Aorta (tissue), 5 donors: ENCODE measurements around the gene DENND1B. TPM values are rescaled to one million over a fixed set of nuclear protein-coding genes. Genes with fewer than 3 reads are reported as not detected.
A peak's percentile ranks its signal among the peaks of the same experiment; 100 is the strongest.

Experiments used
- ATAC-seq: fragments of 200-7000 bp; cut with Tn5 transposase; one replicate; pipeline ENCODE4 v1.9.1; 2022; ENCODE audit warnings: moderate library complexity; ENCODE audit not compliant: low FRiP score
- DNase-seq, 2 donors: peaks; one replicate each; pipeline ENCODE4 v3.0.0-alpha.2; 2020
- H3K27ac ChIP-seq, 2 donors: one replicate each; pipeline ENCODE4 v1.5.1; 2013; ENCODE audit warnings: low read length in 2 of 2, mild to moderate bottlenecking in 2 of 2, moderate library complexity in 2 of 2, control low read depth in 1 of 2, inconsistent platforms in 1 of 2, low read depth in 1 of 2
- H3K27me3 ChIP-seq, 2 donors: one replicate each; pipeline ENCODE4 v1.6.1; 2013; ENCODE audit warnings: control low read depth in 1 of 2, low read length in 1 of 2, mild to moderate bottlenecking in 1 of 2, moderate library complexity in 1 of 2; ENCODE audit not compliant: insufficient read depth in 2 of 2, control insufficient read depth in 1 of 2
- H3K36me3 ChIP-seq, 2 donors: one replicate each; pipeline ENCODE4 v1.6.1; 2013; ENCODE audit warnings: control low read depth in 1 of 2, low read length in 1 of 2, mild to moderate bottlenecking in 1 of 2; ENCODE audit not compliant: insufficient read depth in 2 of 2, control insufficient read depth in 1 of 2
- H3K4me1 ChIP-seq, 2 donors: one replicate each; pipeline ENCODE4 v1.6.1; 2013; ENCODE audit warnings: low read length in 2 of 2, control low read depth in 1 of 2, mild to moderate bottlenecking in 1 of 2, moderate library complexity in 1 of 2; ENCODE audit not compliant: insufficient read depth in 2 of 2, control insufficient read depth in 1 of 2
- H3K4me3 ChIP-seq, 2 donors: one replicate each; pipeline ENCODE4 v1.5.1; 2013; ENCODE audit warnings: low read length in 2 of 2, control low read depth in 1 of 2, mild to moderate bottlenecking in 1 of 2
- H3K9me3 ChIP-seq: one replicate; pipeline ENCODE4 v1.6.1; 2013; ENCODE audit warnings: mild to moderate bottlenecking, low read length; ENCODE audit not compliant: control insufficient read depth
- WGBS, 2 donors: extraction: QIAGEN DNeasy Blood & Tissue Kit; methylation state at CpG; one replicate each; pipeline ENCODE4 v1.1.7; 2013; 5-methylcytosine and 5-hydroxymethylcytosine counted together
- intact Hi-C, 2 donors: fragments of 100-400 bp; cut with DNase I; formaldehyde crosslinking; loops; one replicate each; pipeline versions ENCODE4 v1.14.2 to v1.15.0; 2022
- polyA plus RNA-seq, 2 donors: library from polyadenylated mRNA; stranded (reverse); fragments of 200-250 nt; gene quantifications; one replicate each; pipeline ENCODE4 v1.2.3, GENCODE V29; 2013
- total RNA-seq, 2 donors: library from RNA; stranded (reverse); fragmentation: NEBNext Ultra II Directional; extraction: Animal tissue kit (Norgen Biotek cat#: 25700); gene quantifications; one replicate each; pipeline ENCODE4 v1.2.1, GENCODE V29; 2021
- donor health status: healthy with polysubstance abuse.
- donor health status: Bipolar disorder and iron deficiency.
- donor health status: DM: no; HTN: no; CAD: no.
- donor health status: DM: no; HTN: no; CAD: no.
- donor health status: DM: yes; HTN: yes; CAD: no.

DENND1B gene
- total and polyA plus RNA-seq, 4 donors: 1.5 to 20.5 (median 7.9) TPM

- H3K27me3 ChIP-seq: no peaks in the 10 kb centered on the region
- DNase-seq: no peak
- no peak for ATAC-seq
- no peaks in the 10 kb centered on the region for H3K4me1 ChIP-seq
- intact Hi-C loops: no loop called here
- H3K27ac ChIP-seq: no peak overlapping the region
- no peak overlapping the region for H3K4me3 ChIP-seq
- peaks cover 4 to 6% of the 10 kb centered on the region in 2 donors for H3K36me3 ChIP-seq
- peaks cover 6% of the 10 kb centered on the region for H3K9me3 ChIP-seq
Measured at GRCh38 chr1:197632005-197632404, 143.3 kb downstream of the DENND1B start.

GRCh38 chr1:197622371-197622770 is 152.9 kb downstream of the DENND1B start:
- no peaks in the 10 kb centered on the region for H3K4me1 ChIP-seq
- H3K4me3 ChIP-seq: no peak overlapping the region
- WGBS, 2 donors: 90 to 96% methylated on average over 1 of the region's 1 CpG
- intact Hi-C loops: no loop called here
- H3K36me3 ChIP-seq: no peaks in the 10 kb centered on the region
- no peaks in the 10 kb centered on the region for H3K9me3 ChIP-seq
- no peak for DNase-seq
- ATAC-seq: no peak
- H3K27me3 ChIP-seq: no peaks in the 10 kb centered on the region
- no peak overlapping the region for H3K27ac ChIP-seq

GRCh38 chr1:197621761-197622160 is 153.5 kb downstream of the DENND1B start:
- H3K9me3 ChIP-seq: no peaks in the 10 kb centered on the region
- no peak overlapping the region for H3K4me3 ChIP-seq
- no peak for DNase-seq
- no peaks in the 10 kb centered on the region for H3K36me3 ChIP-seq
- H3K4me1 ChIP-seq: no peaks in the 10 kb centered on the region
- no peak for ATAC-seq
- intact Hi-C loops: no loop called here
- no peaks in the 10 kb centered on the region for H3K27me3 ChIP-seq
- no peak overlapping the region for H3K27ac ChIP-seq

- Histone ChIP-seq H3K4me3 (no peak overlapping the region), H3K36me3 (no peaks in the 10 kb centered on the region), H3K9me3 (no peaks in the 10 kb centered on the region), H3K27ac (no peak overlapping the region), H3K27me3 (no peaks in the 10 kb centered on the region), H3K4me1 (no peaks in the 10 kb centered on the region)
- 81 to 86% methylated on average over 5 of the region's 5 CpGs for WGBS, 2 donors
- intact Hi-C loops: no loop called here
- ATAC-seq: no peak
- DNase-seq: no peak
Measured at GRCh38 chr1:197620714-197621163, 154.5 kb downstream of the DENND1B start.

GRCh38 chr1:197619008-197619640 is 156.2 kb downstream of the DENND1B start:
- peaks cover 0 to 2% of the 10 kb centered on the region in 2 donors for H3K36me3 ChIP-seq
- no peaks in the 10 kb centered on the region for H3K9me3 ChIP-seq
- no peak overlapping the region for H3K27ac ChIP-seq
- no peak overlapping the region for H3K4me3 ChIP-seq
- 25 to 28% methylated on average over 2 of the region's 2 CpGs for WGBS, 2 donors
- no peaks in the 10 kb centered on the region for H3K27me3 ChIP-seq
- DNase-seq (no peak), ATAC-seq (no peak)
- no peaks in the 10 kb centered on the region for H3K4me1 ChIP-seq
- intact Hi-C loops: loop anchor here (5.0 kb wide), 3 partner anchors 303 to 843 kb away; no protein-coding TSS in a partner anchor

- no peak for ATAC-seq
- DNase-seq: no peak
- intact Hi-C loops: loop anchor here (5.0 kb wide), 3 partner anchors 304 to 844 kb away; no protein-coding TSS in a partner anchor
- H3K36me3 ChIP-seq: peaks cover 0 to 2% of the 10 kb centered on the region in 2 donors
- no peak overlapping the region for H3K4me3 ChIP-seq
- no peaks in the 10 kb centered on the region for H3K4me1 ChIP-seq
- WGBS, 2 donors: 75 to 79% methylated on average over 3 of the region's 3 CpGs
- no peak overlapping the region for H3K27ac ChIP-seq
- H3K9me3 ChIP-seq: no peaks in the 10 kb centered on the region
- no peaks in the 10 kb centered on the region for H3K27me3 ChIP-seq
Measured at GRCh38 chr1:197618061-197618460, 157.2 kb downstream of the DENND1B start.

- intact Hi-C loops: loop anchor here (5.0 kb wide), 3 partner anchors 307 to 847 kb away; no protein-coding TSS in a partner anchor
Measured at GRCh38 chr1:197615693-197616011, 159.6 kb downstream of the DENND1B start.

GRCh38 chr1:197614916-197615692 is 160.2 kb downstream of the DENND1B start:
- Histone ChIP-seq H3K27ac (no peak overlapping the region), H3K36me3 (peaks cover 0 to 2% of the 10 kb centered on the region in 2 donors), H3K4me3 (no peak overlapping the region), H3K4me1 (no peaks in the 10 kb centered on the region), H3K27me3 (no peaks in the 10 kb centered on the region), H3K9me3 (no peaks in the 10 kb centered on the region)
- ATAC-seq (peak; percentile 66), DNase-seq (no peak)
- intact Hi-C loops: loop anchor here (5.0 kb wide), 3 partner anchors 307 to 847 kb away; no protein-coding TSS in a partner anchor
- 35 to 36% methylated on average over 3 of the region's 3 CpGs for WGBS, 2 donors

More at GRCh38 chr1:197615693-197616011, 159.6 kb downstream of the DENND1B start:
- H3K27me3 ChIP-seq: no peaks in the 10 kb centered on the region
- DNase-seq (no peak), ATAC-seq (no peak)
- no peak overlapping the region for H3K27ac ChIP-seq
- no peak overlapping the region for H3K4me3 ChIP-seq
- H3K9me3 ChIP-seq: no peaks in the 10 kb centered on the region
- WGBS, 2 donors: 70 to 71% methylated on average over 2 of the region's 2 CpGs
- H3K36me3 ChIP-seq: peaks cover 0 to 2% of the 10 kb centered on the region in 2 donors
- H3K4me1 ChIP-seq: no peaks in the 10 kb centered on the region
